GM19043 (cell line): ENCODE measurements around the gene DYNLRB1.
A peak's percentile ranks its signal among the peaks of the same experiment; 100 is the strongest.
"Not testable (repeated sequence)": the region's sequence is repeated elsewhere in the genome, so short reads cannot be mapped to it uniquely, and the experiment has no call there.

Experiments
- ATAC-seq: cut with Tn5 transposase; IDR thresholded peaks from one replicate; pipeline ENCODE4 v1.9.1; 2021; ENCODE audit warnings: low read depth; ENCODE audit not compliant: unreplicated experiment

Gene DYNLRB1

GRCh38 chr20:34516247-34517113 lies at the start of gene DYNLRB1:
TSS of gene DYNLRB1 (plus strand) at chr20:34516422. CDS start at chr20:34516459, 37 bp downstream.
- ATAC-seq = peak; percentile 59

GRCh38 chr20:34468951-34469350 lies 47.3 kb upstream of the DYNLRB1 start:
- ATAC-seq = no peak

GRCh38 chr20:34472246-34472925 lies 43.8 kb upstream of the DYNLRB1 start:
- no peak for ATAC-seq

- no peak for ATAC-seq
Observed at GRCh38 chr20:34473262-34473883, 42.8 kb upstream of the DYNLRB1 start.

- peak; percentile 51 for ATAC-seq
Observed at GRCh38 chr20:34475979-34476736, 40.1 kb upstream of the DYNLRB1 start.

GRCh38 chr20:34479627-34480026 lies 36.6 kb upstream of the DYNLRB1 start:
- no peak for ATAC-seq

GRCh38 chr20:34482154-34482553 lies 34.1 kb upstream of the DYNLRB1 start:
- not testable (repeated sequence) for ATAC-seq

- not testable (repeated sequence) for ATAC-seq
Observed at GRCh38 chr20:34483585-34484220, 32.5 kb upstream of the DYNLRB1 start.

GRCh38 chr20:34485068-34485634 lies 31.1 kb upstream of the DYNLRB1 start:
- ATAC-seq = no peak

GRCh38 chr20:34491226-34491931 lies 24.8 kb upstream of the DYNLRB1 start:
- no peak for ATAC-seq

- ATAC-seq = no peak
Observed at GRCh38 chr20:34491932-34492509, 24.2 kb upstream of the DYNLRB1 start.

- ATAC-seq = no peak
Observed at GRCh38 chr20:34493646-34494045, 22.6 kb upstream of the DYNLRB1 start.

GRCh38 chr20:34495307-34495706 lies 20.9 kb upstream of the DYNLRB1 start:
- ATAC-seq = no peak

- ATAC-seq = no peak
Observed at GRCh38 chr20:34495916-34496315, 20.3 kb upstream of the DYNLRB1 start.

- not testable (repeated sequence) for ATAC-seq
Observed at GRCh38 chr20:34497596-34497995, 18.6 kb upstream of the DYNLRB1 start.

GRCh38 chr20:34500823-34501222 lies 15.4 kb upstream of the DYNLRB1 start:
- ATAC-seq = no peak

GRCh38 chr20:34506480-34506879 lies 9.7 kb upstream of the DYNLRB1 start:
- no peak for ATAC-seq

GRCh38 chr20:34507702-34508413 lies 8.4 kb upstream of the DYNLRB1 start:
- no peak for ATAC-seq
